ENCODE results near the gene EEPD1.

GRCh38 chr7:36147361-36147760 is 5.7 kb upstream of the EEPD1 start:
- no peak for TF ChIP-seq CTCF (IDR thresholded peaks at IDR 0.05)
- no peak for TF ChIP-seq POLR2A (IDR thresholded peaks at IDR 0.05)
